Neutrophil (primary cell): ENCODE measurements around the gene GNAQ.

Source experiments
- H3K27ac ChIP-seq: fragments of 200-600 bp; sonication (generic); 2 replicates; pipeline ENCODE4 v1.5.1; 2016; ENCODE audit warnings: mild to moderate bottlenecking, moderate library complexity
- H3K27me3 ChIP-seq: fragments of 200-600 bp; sonication (generic); 2 replicates; pipeline ENCODE4 v1.6.0; 2016; ENCODE audit warnings: mild to moderate bottlenecking
- H3K36me3 ChIP-seq: fragments of 200-600 bp; sonication (generic); 2 replicates; pipeline ENCODE4 v1.5.1; 2017
- H3K4me1 ChIP-seq, 2 experiments: fragments of 200-600 bp in 1 of 2; sonication (generic) in 1 of 2; 1 replicate in 1 of 2; 2 replicates in 1 of 2; pipeline versions ENCODE4 v1.5.1 to v1.6.1; 2013 to 2016; ENCODE audit warnings: low read depth in 1 of 2, low read length in 1 of 2, mild to moderate bottlenecking in 1 of 2, moderate library complexity in 1 of 2; ENCODE audit not compliant: control insufficient read depth in 1 of 2, insufficient read depth in 1 of 2
- H3K4me3 ChIP-seq, 2 experiments: fragments of 200-600 bp in 1 of 2; sonication (generic) in 1 of 2; 1 replicate in 1 of 2; 2 replicates in 1 of 2; pipeline ENCODE4 v1.5.1; 2013 to 2016; ENCODE audit warnings: low read depth in 1 of 2, low read length in 1 of 2, mild to moderate bottlenecking in 1 of 2, moderate library complexity in 1 of 2
- H3K9me3 ChIP-seq: fragments of 200-600 bp; sonication (generic); 2 replicates; pipeline ENCODE4 v1.5.1; 2016
- CTCF ChIP-seq: fragments of 200-600 bp; sonication (generic); IDR thresholded peaks from 2 replicates; pipeline ENCODE4 v1.5.1; 2016; ENCODE audit warnings: antibody characterized with exemption

Gene GNAQ

GRCh38 chr9:77980622-77981021 is 51.0 kb downstream of the GNAQ start:
- Histone ChIP-seq H3K36me3 (peaks cover 3% of the 10 kb centered on the region), H3K9me3 (no peaks in the 10 kb centered on the region), H3K4me3 (no peak overlapping the region), H3K27ac (peak overlapping the region; percentile 80), H3K27me3 (no peaks in the 10 kb centered on the region), H3K4me1 (peaks cover 74 to 86% of the 10 kb centered on the region in 2 experiments)
- no peak for TF ChIP-seq CTCF

- peaks cover 3% of the 10 kb centered on the region for H3K36me3 ChIP-seq
- H3K9me3 ChIP-seq: no peaks in the 10 kb centered on the region
- peaks cover 73 to 97% of the 10 kb centered on the region in 2 experiments for H3K4me1 ChIP-seq
- H3K27me3 ChIP-seq: no peaks in the 10 kb centered on the region
- no peak overlapping the region for H3K4me3 ChIP-seq
- peak overlapping the region; percentile 83 for H3K27ac ChIP-seq
- no peak for TF ChIP-seq CTCF
These were observed 53.4 kb downstream of the GNAQ start for GRCh38 chr9:77978086-77978781.

GRCh38 chr9:77977210-77977611 is 54.4 kb downstream of the GNAQ start:
- H3K36me3 ChIP-seq: peaks cover 3% of the 10 kb centered on the region
- TF ChIP-seq CTCF: no peak
- H3K9me3 ChIP-seq: no peaks in the 10 kb centered on the region
- peak overlapping the region; percentile 83 for H3K27ac ChIP-seq
- peaks cover 63 to 89% of the 10 kb centered on the region in 2 experiments for H3K4me1 ChIP-seq
- H3K27me3 ChIP-seq: no peaks in the 10 kb centered on the region
- H3K4me3 ChIP-seq: peak overlapping the region; percentile 12 to 35

- Histone ChIP-seq H3K27ac (peak overlapping the region; percentile 83), H3K4me3 (no peak overlapping the region), H3K4me1 (peaks cover 49 to 75% of the 10 kb centered on the region in 2 experiments), H3K9me3 (no peaks in the 10 kb centered on the region), H3K36me3 (peaks cover 3% of the 10 kb centered on the region), H3K27me3 (no peaks in the 10 kb centered on the region)
- no peak for TF ChIP-seq CTCF
These were observed 55.8 kb downstream of the GNAQ start for GRCh38 chr9:77975806-77976205.

GRCh38 chr9:77975036-77975435 is 56.6 kb downstream of the GNAQ start:
- Histone ChIP-seq H3K36me3 (peaks cover 1% of the 10 kb centered on the region), H3K4me1 (peaks cover 41 to 68% of the 10 kb centered on the region in 2 experiments), H3K9me3 (no peaks in the 10 kb centered on the region), H3K27me3 (no peaks in the 10 kb centered on the region), H3K4me3 (no peak overlapping the region), H3K27ac (peak overlapping the region; percentile 52)
- no peak for TF ChIP-seq CTCF
